Inferior parietal cortex (tissue), 1 donor: ENCODE measurements around the gene ZBED3.
"Not testable (repeated sequence)": the region's sequence is repeated elsewhere in the genome, so short reads cannot be mapped to it uniquely, and the experiment has no call there.

ENCODE experiments used
- DNase-seq: peaks from one replicate; pipeline ENCODE4 v3.0.0-alpha.2; 2016; ENCODE audit errors: extremely low spot score

Gene ZBED3, protein sequence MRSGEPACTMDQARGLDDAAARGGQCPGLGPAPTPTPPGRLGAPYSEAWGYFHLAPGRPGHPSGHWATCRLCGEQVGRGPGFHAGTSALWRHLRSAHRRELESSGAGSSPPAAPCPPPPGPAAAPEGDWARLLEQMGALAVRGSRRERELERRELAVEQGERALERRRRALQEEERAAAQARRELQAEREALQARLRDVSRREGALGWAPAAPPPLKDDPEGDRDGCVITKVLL

DNA sequence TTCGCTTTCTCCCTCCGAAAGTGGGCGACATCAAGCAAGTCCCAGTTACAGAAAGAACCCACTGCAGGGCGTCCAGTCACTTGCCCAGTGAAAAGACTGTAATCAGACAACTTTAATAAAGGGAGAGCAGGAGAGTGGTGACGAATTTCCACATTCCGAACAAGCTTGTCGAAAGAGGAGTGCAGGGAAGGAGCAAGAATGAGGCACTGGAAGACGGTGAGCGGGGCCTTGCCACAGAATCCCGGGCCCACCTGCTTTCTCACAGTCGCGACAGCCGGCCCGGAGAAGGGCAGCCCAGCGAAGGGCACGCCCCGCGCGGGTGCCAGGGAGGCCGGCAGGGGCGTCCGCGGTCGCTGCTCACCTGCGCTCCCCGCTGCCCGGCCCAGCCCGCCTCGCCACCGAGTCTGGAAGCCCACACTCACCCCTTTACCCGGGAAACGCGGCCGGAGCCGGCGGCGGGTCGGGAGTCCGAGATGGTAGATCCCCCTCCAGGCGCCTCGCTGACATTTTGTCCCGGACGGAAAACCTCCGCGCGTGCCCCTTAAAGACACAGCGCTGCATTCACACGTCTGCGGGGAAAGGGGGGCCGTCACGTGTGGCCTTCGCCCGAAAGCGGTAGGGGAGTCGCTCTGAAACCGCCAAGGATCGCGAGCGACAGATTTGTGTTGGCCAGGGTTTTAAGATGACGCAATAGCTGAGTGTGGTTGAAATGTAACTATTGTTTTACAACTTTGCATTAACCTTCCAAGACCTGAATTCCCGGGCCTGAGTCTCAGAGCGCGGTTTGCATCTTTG, at the start of gene ZBED3:
Gene ZBED3 (minus strand): TSS at position 597 of the 795 bp plus-strand sequence. CDS start 9,407 bp downstream, outside the sequence.
- peak; percentile 67 for DNase-seq

DNA sequence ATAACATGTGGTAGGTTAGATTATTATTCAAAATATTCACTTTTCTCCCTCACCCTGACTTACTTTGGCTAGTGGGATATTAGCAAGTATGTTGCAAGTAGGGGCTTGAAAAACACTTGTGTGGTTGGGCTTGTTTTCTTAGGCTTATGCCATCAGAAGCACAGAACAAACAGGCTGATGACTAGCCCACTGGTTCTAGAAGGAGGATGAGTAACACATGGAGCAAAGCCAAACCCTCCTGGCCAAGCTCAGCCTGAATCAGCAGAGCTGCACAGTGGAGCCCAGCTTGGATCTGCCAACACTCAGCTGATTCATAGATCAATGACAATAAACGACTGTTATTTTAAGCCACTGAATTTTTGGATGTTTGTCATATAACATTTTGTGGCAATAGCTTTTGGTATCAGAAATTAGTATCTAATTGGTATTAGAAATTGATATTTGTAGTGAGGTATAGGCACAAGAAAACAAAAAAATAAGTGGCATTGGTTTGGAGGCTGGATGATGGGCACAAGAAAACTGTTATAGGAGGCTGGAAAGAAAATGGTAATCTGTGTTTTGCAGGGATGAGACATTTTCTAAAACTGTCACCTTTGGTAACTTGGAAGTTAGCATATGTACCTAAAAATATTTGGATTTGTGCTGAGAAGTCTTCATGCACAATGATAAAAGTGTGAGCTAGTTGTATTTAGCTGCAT, 46.1 kb upstream of the ZBED3 start:
- peak; percentile 92 for DNase-seq

DNA sequence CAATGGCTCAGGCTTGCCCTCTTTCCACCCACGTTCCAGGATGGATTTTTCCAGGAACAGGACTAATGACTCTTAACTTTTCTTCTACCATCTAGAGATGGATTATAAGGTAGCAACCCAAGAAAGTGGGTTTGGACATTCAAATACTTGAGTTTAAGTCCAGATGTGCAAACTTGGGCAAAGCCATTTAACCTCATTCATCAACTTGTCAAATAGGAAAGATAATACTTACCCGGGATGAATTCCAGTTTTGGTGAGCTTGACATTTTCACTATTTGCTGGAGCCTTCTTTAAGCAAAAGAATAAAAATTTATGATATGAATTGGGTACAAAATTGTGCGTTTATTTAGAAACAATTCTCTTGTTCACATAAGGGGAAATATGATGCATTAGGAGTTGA, 44.3 kb upstream of the ZBED3 start:
- no peak for DNase-seq

DNA sequence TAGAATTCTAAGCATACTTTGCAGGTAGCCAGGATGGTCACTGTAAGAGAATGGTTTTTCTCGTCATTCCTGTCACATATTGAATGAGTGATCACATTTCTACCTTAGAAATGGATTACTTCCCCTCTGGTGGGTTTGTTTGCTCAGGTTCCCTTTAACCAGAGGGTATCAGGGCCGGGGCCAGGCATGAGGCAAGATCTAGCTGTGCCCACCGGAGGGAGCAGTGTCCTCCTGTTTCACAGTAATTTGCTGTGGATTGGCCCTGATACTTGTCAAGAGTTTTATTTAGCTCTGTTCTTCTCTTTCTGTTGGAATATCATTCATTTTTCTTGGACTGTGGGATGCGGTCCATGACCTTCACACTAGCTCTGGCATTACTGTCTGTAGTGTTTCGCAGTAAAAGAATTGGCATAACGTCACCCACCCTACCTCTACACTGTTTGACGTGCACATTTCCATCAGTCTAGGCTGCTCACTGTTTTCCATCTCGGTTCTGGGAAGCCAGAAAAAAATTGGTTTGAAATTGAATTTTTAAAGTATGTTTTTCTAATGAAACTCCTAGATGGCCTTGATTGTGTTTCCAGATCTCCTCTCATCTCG, 42.4 kb upstream of the ZBED3 start:
- no peak for DNase-seq

DNA sequence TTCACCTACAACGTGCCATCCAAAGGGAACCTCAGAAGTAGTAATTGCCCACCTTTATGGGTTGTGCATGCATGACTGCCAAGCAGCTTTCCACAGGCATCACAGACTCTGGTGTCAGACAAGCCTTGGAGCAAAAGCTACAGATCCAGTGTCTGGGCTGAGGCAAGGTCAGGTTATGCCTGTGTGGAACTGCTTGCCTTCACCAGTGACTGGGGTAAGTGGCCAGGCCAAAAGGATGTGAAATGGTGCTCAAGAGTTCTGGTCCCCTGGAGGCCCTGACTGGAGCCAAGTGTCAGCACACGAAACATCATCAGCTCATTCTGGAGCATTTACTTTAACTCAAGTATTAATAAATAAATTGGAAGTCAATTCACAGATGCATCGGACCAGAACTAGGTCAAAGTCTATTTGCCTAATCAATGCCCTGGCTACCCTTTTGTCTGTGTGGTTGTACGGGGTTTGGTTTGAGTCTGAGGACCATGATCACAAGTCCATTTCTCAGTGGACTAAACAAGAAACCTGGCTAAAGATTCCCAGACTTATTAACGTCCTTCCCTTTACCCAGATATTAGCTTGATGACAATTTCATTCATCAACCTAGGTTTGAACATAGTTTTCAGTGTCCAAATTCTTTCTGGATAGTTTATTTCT, 41.5 kb upstream of the ZBED3 start:
- no peak for DNase-seq

DNA sequence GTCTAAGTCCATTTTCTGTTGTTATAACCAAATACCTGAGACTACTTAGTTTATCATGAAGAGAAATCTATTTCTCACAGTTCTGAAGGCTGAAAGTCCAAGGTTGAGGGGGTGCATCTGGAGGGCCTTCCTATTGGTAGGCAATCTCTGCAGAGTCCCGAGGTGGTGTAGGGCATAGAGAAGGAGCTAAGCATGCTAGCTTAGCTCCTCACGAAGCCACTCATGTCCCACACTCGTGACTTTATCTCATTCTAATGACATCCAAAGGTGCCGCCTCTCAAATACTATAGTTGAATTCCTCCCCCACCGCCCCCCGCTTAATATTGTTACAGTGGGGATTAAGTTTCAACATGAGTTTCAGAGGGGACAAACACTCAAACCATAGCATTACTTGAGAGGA, 36.0 kb upstream of the ZBED3 start:
- DNase-seq, result no peak

DNA sequence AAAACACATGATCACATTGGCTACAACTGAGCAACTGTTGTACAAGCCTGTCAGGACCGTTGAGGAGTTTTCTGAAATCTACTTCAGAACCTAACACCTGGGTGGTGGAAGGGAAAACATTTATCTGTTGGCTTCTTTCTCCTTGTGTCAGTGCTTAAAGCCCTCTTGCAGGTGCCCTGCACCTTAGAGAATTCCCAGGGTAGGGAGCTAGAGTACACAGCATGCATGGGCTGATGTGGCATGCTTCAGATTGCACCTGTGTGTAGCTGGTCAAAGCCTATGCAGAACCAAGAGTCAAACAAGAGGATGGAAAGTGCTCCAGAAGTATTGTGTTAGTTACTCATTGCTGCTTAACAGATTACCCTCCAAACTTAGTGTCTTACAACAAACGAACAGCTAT, 33.6 kb upstream of the ZBED3 start:
- DNase-seq, result no peak

DNA sequence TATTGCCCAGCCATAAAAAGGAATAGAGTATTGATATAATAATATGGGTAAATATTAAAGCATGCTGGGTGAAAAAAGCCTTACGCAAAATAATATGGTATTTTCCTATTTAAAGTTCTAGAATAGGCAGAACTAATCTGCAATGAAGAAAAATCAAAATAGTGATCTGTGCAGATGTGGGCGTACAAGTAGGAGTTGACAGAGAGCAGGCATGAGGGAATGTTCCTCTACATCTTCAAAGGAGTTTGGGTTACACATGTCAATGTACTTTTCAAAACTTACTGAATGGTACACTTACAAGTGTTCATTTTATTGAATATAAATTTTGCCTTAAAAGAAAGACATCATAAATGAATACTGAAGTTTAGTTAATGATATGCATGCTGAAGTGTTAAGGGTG, 33.0 kb upstream of the ZBED3 start:
- no peak for DNase-seq

DNA sequence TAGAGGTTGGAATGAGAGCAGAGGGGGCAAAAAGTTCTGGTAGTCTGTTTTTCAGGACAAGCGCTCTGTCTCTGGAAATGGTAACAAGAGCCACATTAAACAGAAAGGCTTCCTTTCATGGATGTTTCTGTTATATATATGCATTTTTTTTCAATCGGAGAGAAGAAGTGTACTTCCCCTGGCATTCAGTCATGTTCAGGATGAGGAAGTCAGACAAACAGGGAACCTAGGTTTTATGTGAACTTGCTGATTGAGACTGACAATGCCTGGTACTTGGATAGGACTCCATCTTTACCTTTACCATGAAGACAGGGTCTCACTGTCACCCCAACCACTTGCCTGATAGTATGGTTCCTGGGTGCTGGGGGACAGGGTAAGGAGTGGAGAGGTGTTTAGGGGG, 30.1 kb upstream of the ZBED3 start:
- no peak for DNase-seq

DNA sequence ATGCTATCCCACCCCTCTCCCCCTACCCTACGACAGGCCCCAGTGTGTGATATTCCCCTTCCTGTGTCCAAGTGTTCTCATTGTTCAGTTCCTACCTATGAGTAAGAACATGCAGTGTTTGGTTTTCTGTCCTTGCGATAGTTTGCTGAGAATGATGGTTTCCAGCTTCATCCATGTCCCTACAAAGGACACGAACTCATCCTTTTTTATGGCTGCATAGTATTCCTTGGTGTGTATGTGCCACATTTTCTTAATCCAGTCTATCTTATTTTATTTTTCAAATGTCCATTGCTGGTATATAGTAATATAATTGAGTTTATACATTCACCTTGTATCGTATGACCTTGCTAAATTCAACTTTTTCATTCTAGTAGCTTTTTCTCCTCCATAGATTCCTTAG, 19.9 kb upstream of the ZBED3 start:
- DNase-seq, result not testable (repeated sequence)

DNA sequence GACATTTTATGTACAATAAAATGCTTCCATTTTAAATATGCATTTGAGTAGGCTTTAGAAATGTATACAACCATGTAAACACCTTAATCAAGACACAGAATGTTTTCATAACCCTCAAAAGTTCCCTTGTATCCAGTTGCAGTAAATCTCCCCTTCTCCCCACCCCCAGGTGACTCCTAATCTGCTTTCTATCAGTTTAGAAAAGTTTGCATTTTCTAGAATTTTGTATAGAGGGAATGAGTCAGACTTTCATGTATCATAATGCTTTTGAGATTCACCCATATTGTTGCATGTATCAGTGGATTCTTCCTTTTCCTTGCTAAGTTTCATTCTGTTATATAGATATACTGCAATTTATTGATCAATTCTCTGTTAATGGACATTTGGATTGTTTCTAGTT, 17.7 kb upstream of the ZBED3 start:
- no peak for DNase-seq

DNA sequence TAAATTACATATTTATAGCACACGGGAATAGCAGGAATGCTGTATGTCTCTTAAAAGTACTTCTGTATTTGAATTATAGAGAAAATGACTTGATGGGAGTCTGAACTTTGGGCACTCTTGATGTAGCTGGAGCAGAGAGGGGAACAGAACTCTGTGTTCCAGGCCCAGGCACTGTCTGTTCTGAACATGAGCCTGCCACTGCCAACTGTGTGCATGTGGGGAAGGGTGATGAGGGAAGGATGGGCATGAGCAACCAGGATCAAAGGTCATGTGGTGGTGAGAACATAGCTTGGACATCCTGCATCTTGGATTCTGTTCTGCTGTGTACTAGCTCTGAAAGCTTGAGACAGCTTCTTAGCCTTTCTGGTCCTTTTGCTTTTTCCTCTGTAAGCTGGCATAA, 16.4 kb upstream of the ZBED3 start:
- DNase-seq, result no peak

DNA sequence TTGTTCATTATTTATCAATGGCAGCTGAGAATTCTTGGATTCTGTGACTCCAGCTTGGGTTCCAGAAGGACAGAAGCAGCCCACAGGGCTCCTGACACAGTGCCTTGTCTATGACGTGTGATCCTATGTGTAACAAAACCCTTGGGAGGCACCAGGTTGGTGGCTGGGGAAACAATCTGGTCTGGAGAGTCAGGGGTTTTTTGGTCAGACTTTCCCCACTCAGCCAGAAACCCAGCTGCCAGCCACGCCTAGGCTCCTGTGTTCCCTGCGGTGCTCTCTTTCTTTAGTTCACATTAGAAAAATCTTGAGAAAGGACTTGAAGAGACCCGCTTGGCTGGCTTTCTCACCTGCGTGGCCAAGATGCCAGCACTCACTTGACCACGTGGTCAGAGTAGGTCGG, 15.5 kb upstream of the ZBED3 start:
- DNase-seq, result no peak

DNA sequence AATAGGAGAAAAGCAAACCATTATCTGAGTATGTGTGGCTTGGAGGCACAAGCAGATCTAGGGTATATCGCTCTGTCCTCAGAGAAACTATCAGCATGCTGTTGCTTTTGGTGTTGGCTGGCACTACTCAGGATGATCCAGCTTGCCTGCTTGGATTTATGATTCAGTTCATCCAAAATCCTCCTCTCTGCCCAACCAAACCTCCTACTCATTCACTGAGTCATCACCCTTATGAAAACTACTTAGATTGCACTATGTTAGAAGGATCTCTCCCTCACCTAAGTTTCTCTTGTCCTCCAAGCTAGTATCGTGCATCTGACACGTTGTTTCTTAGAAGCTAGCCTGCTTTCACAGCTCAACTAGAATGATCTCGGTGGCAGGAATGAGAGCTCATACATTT, 14.2 kb upstream of the ZBED3 start:
- peak; percentile 54 for DNase-seq

DNA sequence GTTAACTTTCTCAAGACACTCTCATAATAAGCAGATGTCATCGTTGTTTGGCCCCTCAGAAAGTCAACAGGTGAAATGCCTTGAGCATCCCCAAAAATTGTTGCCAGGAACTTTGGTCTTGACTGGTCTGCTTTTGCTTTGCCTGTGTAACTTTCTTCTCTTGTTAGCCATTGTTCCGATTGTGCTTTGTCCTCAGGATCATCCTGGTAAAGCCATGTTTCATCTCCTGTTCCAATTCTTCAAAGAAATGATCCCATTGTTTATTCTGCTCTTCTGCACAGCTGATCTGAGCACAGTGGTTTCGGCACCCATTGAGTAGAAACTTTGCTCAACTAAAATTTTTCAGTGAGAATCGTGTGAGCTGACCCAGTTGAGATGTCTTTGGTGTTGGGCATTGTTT, 8.1 kb upstream of the ZBED3 start:
- no peak for DNase-seq

DNA sequence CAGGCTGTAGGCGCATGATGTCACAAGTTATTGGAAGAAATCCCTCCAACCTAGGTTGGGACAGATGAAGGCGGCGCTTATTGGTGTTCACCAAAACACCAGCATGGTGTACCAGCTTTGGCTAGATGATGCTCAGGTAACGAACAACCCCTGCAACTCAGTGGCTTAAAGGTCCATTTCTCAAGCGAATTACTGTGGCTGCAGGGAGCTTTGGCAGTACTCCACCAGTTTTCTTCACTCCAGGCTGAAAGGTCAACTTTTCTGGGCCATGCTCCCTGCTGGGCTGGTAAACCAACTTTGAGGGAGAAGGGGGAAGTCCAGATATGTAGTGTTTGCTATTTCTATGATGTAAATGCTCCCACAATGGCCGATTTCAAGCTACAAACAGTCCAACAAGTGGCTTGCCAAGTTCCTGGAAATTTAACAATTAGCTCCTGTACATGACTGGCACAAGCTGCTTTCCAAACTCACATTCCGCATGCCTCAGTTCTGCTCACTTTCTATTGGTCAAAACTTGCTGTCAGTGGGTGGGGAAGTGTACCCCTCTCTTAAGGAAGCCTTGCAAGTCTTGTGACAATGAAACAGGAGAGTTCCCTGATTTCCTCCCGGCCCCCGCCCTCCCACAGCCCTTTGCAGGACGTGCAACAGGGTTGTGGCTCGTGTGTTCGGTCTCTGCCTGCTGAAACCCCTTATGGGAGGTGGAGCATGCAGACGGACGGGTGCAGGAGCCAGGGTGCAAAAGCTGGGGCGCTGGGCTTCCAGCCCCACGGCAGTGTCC, 588 bp upstream of the ZBED3 start:
- peak; percentile 71 for DNase-seq

DNA sequence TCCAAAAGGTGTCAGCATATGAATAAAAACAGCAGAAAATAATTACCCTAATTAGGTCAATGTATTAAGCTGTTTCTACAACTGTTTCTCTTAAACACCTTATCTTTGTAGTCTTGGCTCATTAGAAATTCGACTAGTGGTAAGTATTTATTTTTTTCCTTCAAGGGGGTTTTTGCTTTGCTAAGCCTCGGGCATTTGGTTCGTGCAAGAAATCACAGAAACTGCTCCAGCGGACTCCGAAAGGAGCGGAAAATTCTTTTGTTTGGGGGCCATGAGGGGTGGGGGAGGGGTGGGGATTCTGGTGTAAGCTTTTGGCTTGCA, 757 bp downstream of the ZBED3 start:
- DNase-seq, result no peak

DNA sequence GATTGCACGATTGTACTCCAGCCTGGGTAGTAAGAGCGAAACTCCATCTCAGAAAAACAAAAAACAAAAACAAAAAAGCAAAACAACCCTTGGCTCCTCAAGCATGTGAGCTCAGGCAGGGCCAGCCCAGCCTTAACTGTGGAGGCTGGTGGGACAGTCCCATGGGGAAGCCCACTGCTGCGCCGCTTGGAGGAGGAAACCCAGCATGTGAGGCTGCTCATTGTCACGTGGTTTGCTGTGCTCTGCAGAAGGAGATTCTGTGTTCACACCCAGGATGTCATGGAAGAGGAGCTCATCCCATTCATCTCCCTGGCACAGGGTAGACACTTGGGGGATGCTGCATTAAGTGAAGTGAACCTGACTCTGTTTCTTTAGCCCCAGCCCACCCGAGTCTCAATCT, 4.0 kb downstream of the ZBED3 start:
- DNase-seq, result no peak

DNA sequence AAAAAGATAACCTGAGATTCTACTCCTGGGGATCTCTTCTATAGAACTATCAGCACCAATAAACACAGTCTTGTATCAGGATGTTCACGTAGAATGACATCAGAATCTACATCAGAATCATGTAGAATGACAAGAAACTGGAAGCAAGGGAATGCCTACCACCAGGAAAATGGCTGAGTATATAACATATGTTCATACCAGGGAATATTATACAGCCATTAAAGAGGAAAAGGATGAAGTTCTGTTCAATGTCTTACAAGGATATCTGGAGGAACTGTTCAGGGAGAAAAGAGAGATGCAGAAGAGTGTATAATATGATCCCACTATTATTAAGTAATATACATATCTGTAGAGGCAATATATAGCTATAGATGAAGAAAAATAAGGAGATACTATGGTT, 4.8 kb downstream of the ZBED3 start:
- no peak for DNase-seq

DNA sequence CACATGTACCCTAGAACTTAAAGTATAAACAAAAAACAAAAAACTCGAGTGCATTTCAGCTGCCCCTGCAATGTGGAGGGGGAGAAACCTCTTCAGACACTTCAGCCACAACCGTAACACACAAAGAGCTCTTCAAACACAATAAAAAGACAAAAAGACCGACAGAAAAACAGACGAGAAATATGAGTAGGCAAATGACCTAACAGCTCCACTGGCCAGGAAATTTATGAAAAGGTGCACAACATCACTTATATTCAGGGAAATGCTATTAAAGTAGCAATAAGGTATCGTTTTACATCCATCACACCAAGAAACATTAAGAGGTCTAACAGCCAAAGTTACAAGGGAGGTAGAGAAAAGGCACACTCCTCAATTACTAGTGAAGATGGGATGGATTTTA, 6.2 kb downstream of the ZBED3 start:
- DNase-seq, result no peak

DNA sequence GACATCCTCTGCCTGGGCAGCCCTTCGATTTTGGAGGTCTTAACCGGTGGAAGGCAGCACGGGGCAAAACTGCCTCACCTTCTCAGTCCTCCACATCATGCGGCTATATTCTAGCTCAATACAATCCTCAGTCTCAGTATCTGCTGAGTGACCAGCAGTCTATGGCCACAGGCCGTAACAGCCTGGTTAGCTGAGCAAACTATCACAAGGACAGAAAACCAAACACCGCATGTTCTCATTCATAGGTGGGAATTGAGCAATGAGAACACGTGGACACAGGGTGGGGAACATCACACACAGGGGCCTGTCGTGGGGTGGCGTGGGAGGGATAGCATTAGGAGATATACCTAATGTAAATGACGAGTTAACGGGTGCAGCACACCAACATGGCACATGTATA, 6.6 kb downstream of the ZBED3 start:
- not testable (repeated sequence) for DNase-seq

DNA sequence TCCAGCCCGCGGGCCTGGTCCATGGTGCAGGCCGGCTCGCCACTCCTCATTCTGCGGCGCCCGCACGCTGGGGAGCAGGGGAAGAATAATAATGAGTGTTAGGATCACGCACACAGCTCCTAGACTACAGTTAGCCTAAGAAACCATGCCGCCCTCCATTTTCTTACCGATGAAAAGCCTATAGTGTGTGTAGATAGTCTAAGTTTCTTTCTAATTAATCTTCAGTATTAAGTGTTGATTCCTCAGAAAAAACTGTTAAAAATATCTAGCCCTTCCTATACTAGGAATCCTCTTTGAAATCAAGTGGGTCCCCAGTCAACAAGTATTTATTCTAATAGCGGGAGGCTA, 9.3 kb downstream of the ZBED3 start:
- DNase-seq, result no peak
